Small intestine (tissue), 7 donors: ENCODE data around the gene TRIM56. TPM values are rescaled to one million over a fixed set of nuclear protein-coding genes. Genes with fewer than 3 reads are reported as not detected.
"Not testable (repeated sequence)": the region's sequence is repeated elsewhere in the genome, so short reads cannot be mapped to it uniquely, and the experiment has no call there.

ENCODE experiments used
- DNase-seq, 2 donors: peaks; one replicate each; pipeline versions ENCODE4 v3.0.0 to v3.0.0-alpha.2; 2013
- FAIRE-seq: peaks from 2 replicates; lab custom pipeline; 2012; peaks lifted over from hg19 to GRCh38; lab: Jason Lieb, UNC
- H3K27ac ChIP-seq, 3 donors: one replicate each; pipeline ENCODE4 v1.5.1; 2013; ENCODE audit warnings: low read length in 2 of 3, mild to moderate bottlenecking in 2 of 3, control low read depth in 1 of 3, inconsistent platforms in 1 of 3, low read depth in 1 of 3, moderate library complexity in 1 of 3
- H3K27me3 ChIP-seq, 3 donors: one replicate each; pipeline ENCODE4 v1.6.1; 2013; ENCODE audit warnings: low read length in 3 of 3, inconsistent platforms in 1 of 3; ENCODE audit not compliant: control insufficient read depth in 3 of 3, insufficient read depth in 3 of 3
- H3K36me3 ChIP-seq, 3 donors: one replicate each; pipeline ENCODE4 v1.6.1; 2013; ENCODE audit warnings: low read length in 3 of 3, inconsistent platforms in 1 of 3, low read depth in 1 of 3, mild to moderate bottlenecking in 1 of 3, moderate library complexity in 1 of 3; ENCODE audit not compliant: control insufficient read depth in 3 of 3, insufficient read depth in 2 of 3
- H3K4me1 ChIP-seq, 3 donors: one replicate each; pipeline ENCODE4 v1.6.1; 2013; ENCODE audit warnings: low read length in 2 of 3, inconsistent platforms in 1 of 3, low read depth in 1 of 3, mild to moderate bottlenecking in 1 of 3, moderate library complexity in 1 of 3; ENCODE audit not compliant: control insufficient read depth in 3 of 3, insufficient read depth in 2 of 3
- H3K4me3 ChIP-seq, 3 donors: one replicate each; pipeline ENCODE4 v1.5.1; 2013; ENCODE audit warnings: low read length in 3 of 3, control low read depth in 1 of 3, inconsistent platforms in 1 of 3, low read depth in 1 of 3, mild to moderate bottlenecking in 1 of 3, moderate library complexity in 1 of 3
- H3K9me3 ChIP-seq, 2 donors: one replicate each; pipeline ENCODE4 v1.6.1; 2013; ENCODE audit warnings: low read depth in 1 of 2, low read length in 1 of 2; ENCODE audit not compliant: control insufficient read depth in 2 of 2, insufficient read depth in 1 of 2
- WGBS, 3 donors: extraction: QIAGEN DNeasy Blood & Tissue Kit; methylation state at CpG; one replicate each; pipeline ENCODE4 v1.1.7; 2013; 5-methylcytosine and 5-hydroxymethylcytosine counted together
- polyA plus RNA-seq, 4 donors: library from polyadenylated mRNA; stranded (reverse) in 3 of 4; unstranded in 1 of 4; fragments of 200-250 nt in 3 of 4; fragments of 120-200 nt in 1 of 4; gene quantifications; one replicate each; pipeline versions ENCODE4 v1.2.1 to v1.2.3, GENCODE V29; 2013
- donor health status: healthy with polysubstance abuse.
- donor health status: control.
- donor health status: control.
- donor health status: Bipolar disorder and iron deficiency.
- donor health status: healthy.

The TRIM56 gene
- polyA plus RNA-seq, 4 donors: 7.6 to 24.9 (median 12.5) TPM

DNA sequence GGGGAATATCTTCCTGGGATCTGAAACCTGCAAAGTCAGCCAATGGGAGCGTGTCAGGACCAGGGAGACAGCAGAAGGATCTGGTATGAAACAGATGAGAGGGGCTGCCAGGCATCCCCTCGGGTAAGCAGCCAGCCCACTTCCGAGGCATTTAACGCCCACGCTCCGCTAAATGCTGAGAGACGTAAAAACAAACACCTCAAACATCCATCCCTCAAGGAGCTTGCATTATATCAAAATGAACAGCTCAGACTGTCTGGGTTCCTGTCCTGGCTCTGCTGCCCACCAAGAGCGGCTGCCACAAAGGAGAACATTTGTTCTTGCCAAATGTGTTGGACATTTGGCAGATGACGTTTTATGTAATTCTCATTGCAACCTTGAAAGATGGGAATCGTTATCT lies 34.6 kb downstream of the TRIM56 start:
- no peaks in the 10 kb centered on the region for H3K36me3 ChIP-seq
- peaks cover 0 to 8% (median 0%) of the 10 kb centered on the region in 3 donors for H3K27me3 ChIP-seq
- 54 to 70% (median 62%) methylated on average over 10 of the region's 10 CpGs for WGBS, 3 donors
- H3K9me3 ChIP-seq: no peaks in the 10 kb centered on the region
- H3K4me3 ChIP-seq: no peak overlapping the region
- no peak for FAIRE-seq
- peaks cover 0 to 22% (median 0%) of the 10 kb centered on the region in 3 donors for H3K4me1 ChIP-seq
- no peak for DNase-seq
- no peak overlapping the region for H3K27ac ChIP-seq

DNA sequence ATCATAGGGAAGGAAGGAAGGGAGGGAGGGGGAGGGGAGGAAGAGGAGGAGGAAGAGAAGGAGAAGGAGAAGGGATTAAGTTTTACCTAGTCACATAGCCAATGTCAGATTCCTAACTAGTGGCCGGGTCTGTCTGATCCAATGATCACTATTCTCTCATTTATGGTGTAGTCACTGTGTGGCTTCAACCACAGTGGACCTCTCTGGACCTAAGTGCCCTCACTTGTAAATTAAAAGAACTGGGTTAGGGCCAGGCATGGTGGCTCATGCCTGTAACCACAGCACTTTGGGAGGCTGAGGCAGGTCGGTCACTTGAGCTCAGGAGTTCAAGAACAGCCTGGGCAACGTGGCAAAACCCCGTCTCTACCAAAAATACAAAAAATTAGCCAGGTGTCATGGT lies 35.0 kb downstream of the TRIM56 start:
- H3K27ac ChIP-seq: no peak overlapping the region
- H3K9me3 ChIP-seq: no peaks in the 10 kb centered on the region
- DNase-seq: no peak

DNA sequence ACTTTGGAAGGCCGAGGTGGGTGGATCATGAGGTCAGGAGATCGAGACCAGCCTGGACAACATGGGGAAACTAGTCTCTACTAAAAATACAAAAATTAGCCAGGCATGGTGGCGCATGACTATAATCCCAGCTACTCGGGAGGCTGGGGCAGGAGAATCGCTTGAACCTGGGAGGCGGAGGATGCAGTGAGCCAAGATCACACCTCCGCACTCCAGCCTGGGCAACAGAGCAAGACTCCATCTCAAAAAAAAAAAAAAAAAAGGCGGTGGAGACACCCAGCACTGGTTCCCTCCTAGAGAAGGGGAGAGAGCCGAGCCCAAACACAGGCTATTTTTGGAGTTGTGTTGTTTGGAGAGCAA lies 36.3 kb downstream of the TRIM56 start:
- not testable (repeated sequence) for FAIRE-seq, H3K9me3 ChIP-seq, DNase-seq, H3K36me3 ChIP-seq
- peak overlapping the region in 1 of 3 donors; percentile 39 for H3K4me3 ChIP-seq
- 61 to 87% (median 78%) methylated on average over 8 to 9 of the region's 9 CpGs for WGBS, 3 donors
- peak overlapping the region; percentile 70 to 91 (median 84) for H3K27ac ChIP-seq
- H3K4me1 ChIP-seq: peaks cover 0 to 30% (median 0%) of the 10 kb centered on the region in 3 donors
- peaks cover 0 to 21% (median 0%) of the 10 kb centered on the region in 3 donors for H3K27me3 ChIP-seq

More for the DNA sequence above, 35.0 kb downstream of the TRIM56 start:
- FAIRE-seq: no peak
- WGBS, 3 donors: 76 to 83% (median 80%) methylated on average over 4 of the region's 4 CpGs
- Histone ChIP-seq H3K4me3 (no peak overlapping the region), H3K4me1 (peaks cover 0 to 22% (median 0%) of the 10 kb centered on the region in 3 donors), H3K36me3 (no peaks in the 10 kb centered on the region), H3K27me3 (peaks cover 0 to 9% (median 0%) of the 10 kb centered on the region in 3 donors)

DNA sequence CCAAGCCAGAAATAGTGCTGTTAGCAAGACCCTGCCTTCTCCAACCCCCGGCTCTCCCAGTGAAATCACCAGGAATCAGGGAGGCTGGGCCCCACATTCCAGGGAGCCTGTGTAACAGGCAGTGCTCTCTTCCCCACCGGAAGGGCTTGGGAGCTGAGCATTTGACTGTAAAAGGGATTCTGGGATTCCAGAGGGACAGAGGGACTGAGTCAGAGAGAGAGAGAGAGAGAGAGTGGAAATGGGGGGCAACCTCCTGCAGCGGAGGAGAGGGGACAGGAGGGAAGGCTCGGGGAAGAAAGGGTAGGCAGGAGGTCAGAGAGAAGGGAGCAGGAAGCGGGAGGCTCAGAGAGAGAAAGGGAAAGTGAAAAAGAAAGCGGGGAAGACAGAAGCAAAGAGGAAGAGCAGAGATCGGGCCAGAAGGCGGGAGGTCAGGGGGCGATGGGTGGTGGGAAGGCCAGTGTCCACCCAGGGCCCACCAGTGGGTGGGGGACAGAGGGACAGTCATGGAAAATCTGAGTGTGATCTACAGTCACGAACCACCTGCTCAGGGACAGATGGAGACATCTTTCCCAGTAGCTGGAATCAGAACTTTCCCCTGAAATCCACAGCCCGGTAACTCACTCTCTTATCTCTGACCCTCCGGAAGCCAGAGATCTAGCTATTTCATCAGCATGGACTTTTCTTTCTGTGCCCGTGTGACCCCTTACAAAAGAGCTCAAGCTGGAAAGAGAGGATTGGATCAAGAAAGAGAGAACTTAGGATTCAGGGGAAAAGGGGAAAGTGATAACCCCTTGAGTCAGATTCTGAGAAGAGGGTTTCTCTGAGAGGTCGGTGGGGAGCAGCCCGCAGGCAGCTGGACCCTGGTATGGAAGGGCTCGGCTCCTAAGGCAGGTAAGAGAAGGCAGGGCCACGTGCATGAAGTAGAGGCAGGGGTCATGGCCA lies 37.0 kb downstream of the TRIM56 start:
- Histone ChIP-seq H3K4me1 (peaks cover 0 to 36% (median 0%) of the 10 kb centered on the region in 3 donors), H3K27me3 (peaks cover 0 to 27% (median 0%) of the 10 kb centered on the region in 3 donors), H3K27ac (peak overlapping the region; percentile 70 to 91 (median 84)), H3K36me3 (no peaks in the 10 kb centered on the region), H3K4me3 (peak overlapping the region in 2 of 3 donors; percentile 39 to 50), H3K9me3 (no peaks in the 10 kb centered on the region)
- 11 to 17% (median 14%) methylated on average over 17 of the region's 17 CpGs for WGBS, 3 donors
- DNase-seq (peak; percentile 66 to 84), FAIRE-seq (no peak)

DNA sequence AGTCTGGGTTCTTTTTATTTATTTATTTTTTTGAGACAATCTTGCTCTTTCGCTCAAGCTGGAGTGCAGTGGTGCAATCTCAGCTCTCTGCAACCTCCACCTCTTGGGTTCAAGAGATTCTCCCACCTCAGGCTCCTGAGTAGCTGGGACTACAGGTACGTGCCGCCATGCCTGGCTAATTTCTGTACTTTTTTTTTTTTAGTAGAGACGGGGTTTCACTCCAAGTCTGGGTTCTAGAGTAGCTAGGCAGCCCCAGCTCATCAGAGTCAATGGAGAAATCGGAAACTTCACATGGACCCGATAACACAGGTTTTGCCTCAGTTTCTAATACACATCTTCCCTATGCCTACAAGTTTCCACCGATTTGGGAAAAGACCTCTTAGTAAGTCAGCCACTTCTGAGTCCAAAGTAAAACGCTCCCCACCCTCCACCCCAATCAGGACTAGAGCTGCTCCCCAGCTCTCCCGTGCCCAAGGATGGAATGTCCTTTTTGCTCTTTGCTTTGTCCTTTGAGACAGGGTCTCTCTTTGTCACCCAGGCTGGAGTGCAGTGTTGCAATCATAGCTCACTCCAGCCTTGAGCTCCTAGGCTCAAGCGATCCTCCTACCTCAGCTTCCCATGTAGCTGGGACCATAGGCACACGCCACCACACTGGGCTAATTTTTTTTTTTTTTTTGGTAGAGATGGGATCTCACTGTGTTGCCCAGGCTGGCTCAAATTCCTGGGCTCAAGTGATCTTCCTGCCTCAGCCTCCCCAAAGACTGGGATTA lies 37.8 kb downstream of the TRIM56 start:
- no peak for DNase-seq
- WGBS, 3 donors: 92 to 97% (median 94%) methylated on average over 11 of the region's 11 CpGs
- Histone ChIP-seq H3K27me3 (peaks cover 0 to 31% (median 0%) of the 10 kb centered on the region in 3 donors), H3K9me3 (no peaks in the 10 kb centered on the region), H3K4me3 (no peak overlapping the region), H3K36me3 (no peaks in the 10 kb centered on the region), H3K27ac (peak overlapping the region in 2 of 3 donors; percentile 84 to 91), H3K4me1 (peaks cover 0 to 39% (median 0%) of the 10 kb centered on the region in 3 donors)
- no peak for FAIRE-seq

DNA sequence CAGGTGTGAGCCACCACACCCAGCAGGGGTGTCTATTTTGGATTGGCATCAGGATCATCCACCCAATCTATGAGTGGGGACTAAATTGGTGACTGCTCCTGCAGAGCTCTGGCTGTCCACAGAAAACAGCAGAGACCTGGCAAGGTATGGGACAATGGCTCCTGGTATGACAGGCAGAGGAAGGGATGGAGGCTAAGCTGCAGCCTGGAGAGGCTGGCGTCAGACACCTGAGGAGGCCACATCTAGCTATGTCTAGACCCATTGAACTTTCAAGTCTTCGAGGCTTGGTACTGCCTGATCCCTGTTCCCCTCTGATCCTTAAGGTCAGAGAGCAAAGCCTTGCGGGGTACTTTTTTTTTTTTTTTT lies 38.4 kb downstream of the TRIM56 start:
- DNase-seq: no peak
- H3K27ac ChIP-seq: no peak overlapping the region
- peaks cover 0 to 33% (median 0%) of the 10 kb centered on the region in 3 donors for H3K27me3 ChIP-seq
- no peak for FAIRE-seq
- H3K4me3 ChIP-seq: no peak overlapping the region
- WGBS, 3 donors: 83 to 95% (median 85%) methylated on average over 3 of the region's 3 CpGs
- peaks cover 0 to 41% (median 0%) of the 10 kb centered on the region in 3 donors for H3K4me1 ChIP-seq
- no peaks in the 10 kb centered on the region for H3K9me3 ChIP-seq
- H3K36me3 ChIP-seq: no peaks in the 10 kb centered on the region

DNA sequence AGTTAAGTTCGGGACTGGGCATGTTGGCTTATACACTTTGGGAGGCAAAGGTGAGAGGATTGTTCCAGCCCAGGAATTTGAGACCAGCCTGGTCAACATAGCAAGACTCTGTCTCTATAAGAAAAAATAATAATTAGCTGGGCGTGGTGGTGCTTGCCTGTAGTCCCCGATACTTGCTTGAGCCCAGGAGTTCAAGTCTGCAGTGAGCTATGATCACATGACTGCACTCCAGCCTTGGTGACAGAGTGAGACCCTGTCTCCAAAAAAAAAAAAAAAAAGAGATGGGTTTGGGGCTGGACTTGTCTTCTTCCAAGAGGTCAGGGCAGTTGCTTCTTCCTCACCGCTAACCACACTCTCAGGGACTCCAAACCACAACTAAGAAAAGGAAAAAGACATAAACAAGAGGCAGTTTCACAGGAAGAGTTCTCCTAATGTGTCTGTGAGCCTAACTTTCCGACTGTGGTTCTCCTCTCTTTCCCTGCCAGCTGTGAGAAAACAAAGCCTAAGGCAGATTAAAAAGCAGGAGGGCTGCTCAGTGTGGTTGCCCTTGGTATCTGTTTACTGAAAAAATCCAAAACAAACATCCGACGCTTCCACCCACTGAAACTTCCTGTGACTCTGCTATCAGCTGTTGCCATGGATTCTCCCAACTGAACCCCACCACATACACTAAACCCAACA lies 39.2 kb downstream of the TRIM56 start:
- Histone ChIP-seq H3K4me1 (peaks cover 0 to 41% (median 0%) of the 10 kb centered on the region in 3 donors), H3K4me3 (no peak overlapping the region), H3K9me3 (no peaks in the 10 kb centered on the region), H3K36me3 (no peaks in the 10 kb centered on the region), H3K27me3 (peaks cover 0 to 33% (median 0%) of the 10 kb centered on the region in 3 donors), H3K27ac (peak overlapping the region in 2 of 3 donors; percentile 18 to 73)
- DNase-seq (peak in 1 of 2 donors; percentile 32), FAIRE-seq (no peak)
- WGBS, 3 donors: 35 to 71% (median 50%) methylated on average over 7 of the region's 7 CpGs
